Naive thymus-derived CD4-positive, alpha-beta T cell (primary cell): ENCODE measurements around the gene LYSMD2. TPM values are rescaled to one million over a fixed set of nuclear protein-coding genes. Genes with fewer than 3 reads are reported as not detected.

Experiments
- ATAC-seq: fragments of 150-1000 bp; cut with Tn5 transposase; 2 replicates; pipeline ENCODE4 v1.10.0; 2021; ENCODE audit warnings: mild to moderate bottlenecking, moderate library complexity
- CTCF ChIA-PET: fragments of 350-600 bp; sonication (Branson Sonifier 250); formaldehyde crosslinking; loops from one replicate; lab custom pipeline; 2021; ENCODE audit warnings: antibody characterized with exemption; lab: Charles Lee
- POLR2A ChIA-PET: fragments of 350-600 bp; sonication (Branson Sonifier 250); formaldehyde crosslinking; loops from one replicate; lab custom pipeline; 2021; ENCODE audit warnings: antibody characterized with exemption, inconsistent platforms; lab: Charles Lee
- DNase-seq, 9 donors: peaks; one replicate each; pipeline versions ENCODE4 v3.0.0 to v3.0.0-alpha.2; 2020 to 2022; ENCODE audit warnings: mixed read lengths in 1 of 9
- H3K27ac ChIP-seq: one replicate; pipeline ENCODE4 v1.7.0; 2013; ENCODE audit warnings: mild to moderate bottlenecking, low read depth, low read length, moderate library complexity
- H3K27me3 ChIP-seq, 2 donors: one replicate each; pipeline ENCODE4 v1.7.0; 2013; ENCODE audit warnings: low read length in 2 of 2, mild to moderate bottlenecking in 2 of 2, moderate library complexity in 2 of 2; ENCODE audit not compliant: control insufficient read depth in 2 of 2, insufficient read depth in 2 of 2
- H3K36me3 ChIP-seq, 3 experiments: 1 replicate in 2 of 3; 2 replicates in 1 of 3; pipeline ENCODE4 v1.7.0; 2013; ENCODE audit warnings: low read length in 3 of 3, mild to moderate bottlenecking in 3 of 3, moderate library complexity in 1 of 3; ENCODE audit not compliant: insufficient read depth in 3 of 3, control insufficient read depth in 2 of 3
- H3K4me1 ChIP-seq, 2 donors: one replicate each; pipeline ENCODE4 v1.7.0; 2013; ENCODE audit warnings: low read length in 2 of 2, mild to moderate bottlenecking in 2 of 2, moderate library complexity in 1 of 2; ENCODE audit not compliant: control insufficient read depth in 2 of 2, insufficient read depth in 2 of 2
- H3K4me3 ChIP-seq: 2 replicates; pipeline ENCODE4 v1.7.0; 2013; ENCODE audit warnings: mild to moderate bottlenecking, low read length
- H3K9me3 ChIP-seq, 3 experiments: 1 replicate in 2 of 3; 2 replicates in 1 of 3; pipeline ENCODE4 v1.7.0; 2013; ENCODE audit warnings: low read length in 3 of 3; ENCODE audit not compliant: control insufficient read depth in 2 of 3
- H3K27ac Mint-ChIP-seq, 9 donors: one replicate each; pipeline ENCODE4 v1.8.0; 2020 to 2022; ENCODE audit warnings: mixed read lengths in 9 of 9, mild to moderate bottlenecking in 8 of 9, moderate library complexity in 5 of 9, inconsistent platforms in 2 of 9
- H3K27me3 Mint-ChIP-seq, 5 donors: one replicate each; pipeline ENCODE4 v1.8.0; 2021 to 2022; ENCODE audit warnings: mixed read lengths in 5 of 5, mild to moderate bottlenecking in 1 of 5
- H3K36me3 Mint-ChIP-seq, 5 donors: one replicate each; pipeline ENCODE4 v1.8.0; 2020 to 2022; ENCODE audit warnings: mixed read lengths in 5 of 5, mild to moderate bottlenecking in 3 of 5, inconsistent platforms in 1 of 5
- H3K4me1 Mint-ChIP-seq, 7 donors: one replicate each; pipeline ENCODE4 v1.8.0; 2020 to 2022; ENCODE audit warnings: mixed read lengths in 7 of 7, mild to moderate bottlenecking in 3 of 7, inconsistent platforms in 1 of 7
- H3K4me3 Mint-ChIP-seq, 10 donors: one replicate each; pipeline ENCODE4 v1.8.0; 2020 to 2022; ENCODE audit warnings: mild to moderate bottlenecking in 10 of 10, mixed read lengths in 10 of 10, moderate library complexity in 6 of 10, inconsistent platforms in 2 of 10
- H3K9me3 Mint-ChIP-seq, 11 donors: one replicate each; pipeline ENCODE4 v1.8.0; 2020 to 2022; ENCODE audit warnings: mixed read lengths in 11 of 11, mild to moderate bottlenecking in 4 of 11, inconsistent platforms in 1 of 11, moderate library complexity in 1 of 11
- intact Hi-C, 2 donors: fragments of 100-400 bp; cut with micrococcal nuclease; formaldehyde crosslinking; loops; one replicate each; pipeline ENCODE4 v1.15.1; 2023
- polyA plus RNA-seq, 2 donors: library from polyadenylated mRNA; unstranded; fragments of 300-500 nt; fragmentation: Illumina TruSeq; gene quantifications; one replicate each; pipeline ENCODE4 v1.2.3, GENCODE V29; 2021
- total RNA-seq, 6 experiments: library from RNA in 5 of 6; stranded (reverse) in 5 of 6; gene quantifications; 1 replicate in 5 of 6; 2 replicates in 1 of 6; pipeline ENCODE4 v1.2.3 and lab custom pipeline; 2021 to 2026

The LYSMD2 gene
- total and polyA plus RNA-seq, 7 experiments from 2014 or later = 12.5 to 46.8 (median 31.7) TPM

- H3K36me3 ChIP-seq = no peaks in the 10 kb centered on the region
- H3K4me1 Mint-ChIP-seq = peaks cover 24 to 55% (median 42%) of the 10 kb centered on the region in 7 donors
- peaks cover 0 to 55% (median 4%) of the 10 kb centered on the region in 5 donors for H3K27me3 Mint-ChIP-seq
Observed at GRCh38 chr15:51751697-51752683, 14.5 kb upstream of the LYSMD2 start.

GRCh38 chr15:51750792-51751696, 13.6 kb upstream of the LYSMD2 start, which contains the start of gene TMOD2:
Gene TMOD2, plus strand, starts transcription at chr15:51751597. Its CDS starts 14,845 bp downstream, at chr15:51766442.
- Mint-ChIP-seq H3K27ac (peak within 1 kb of the TSS in 7 of 9 donors; percentile 32 to 84 (median 80)), H3K27me3 (peaks cover 0 to 60% (median 4%) of the 10 kb centered on the region in 5 donors), H3K4me1 (peaks cover 24 to 51% (median 42%) of the 10 kb centered on the region in 7 donors), H3K9me3 (peaks cover 0 to 4% (median 0%) of the 10 kb centered on the region in 11 donors), H3K4me3 (peak within 1 kb of the TSS; percentile 84 to 91 (median 87)), H3K36me3 (peaks cover 0 to 18% (median 0%) of the 10 kb centered on the region in 5 donors)
- Histone ChIP-seq H3K27ac (no peak within 1 kb of the TSS), H3K36me3 (no peaks in the 10 kb centered on the region), H3K4me3 (peak within 1 kb of the TSS; percentile 55), H3K27me3 (no peaks in the 10 kb centered on the region), H3K9me3 (no peaks in the 10 kb centered on the region), H3K4me1 (peaks cover 0 to 10% of the 10 kb centered on the region in 2 donors)
- DNase-seq (peak in 8 of 9 donors; percentile 40 to 66 (median 46)), ATAC-seq (peak; percentile 90)
- CTCF ChIA-PET = interaction anchor here (1.7 kb wide), 1 partner anchor 26 kb away, joined by 5 read pairs; no protein-coding TSS in a partner anchor
- intact Hi-C loops = loop anchor here (1.0 to 2.0 kb wide), 4 partner anchors 14 to 78 kb away; partner anchors contain the start of genes LYSMD2 (in 2 of the 2) and TMOD3 (in 1 of the 2)
- POLR2A ChIA-PET = interaction anchor here (6.1 kb wide), 1 partner anchor 14 kb away, joined by 44 read pairs; the partner anchor contains the start of gene LYSMD2

More at GRCh38 chr15:51751697-51752683, 14.5 kb upstream of the LYSMD2 start:
- DNase-seq (no peak), ATAC-seq (peak; percentile 51)
- no peaks in the 10 kb centered on the region for H3K9me3 ChIP-seq
- POLR2A ChIA-PET = interaction anchor here (0.6 to 6.1 kb wide), 2 partner anchors 15 to 16 kb away, joined by 4 to 44 read pairs; partner anchors contain the start of gene LYSMD2
- intact Hi-C loops = loop anchor here (1.0 to 2.0 kb wide), 4 partner anchors 15 to 77 kb away; partner anchors contain the start of genes LYSMD2 (in 2 of the 2) and TMOD3 (in 1 of the 2)
- H3K4me3 ChIP-seq = peak overlapping the region; percentile 55
- H3K4me1 ChIP-seq = peaks cover 0 to 10% of the 10 kb centered on the region in 2 donors
- H3K27me3 ChIP-seq = no peaks in the 10 kb centered on the region
- peaks cover 0 to 18% (median 0%) of the 10 kb centered on the region in 5 donors for H3K36me3 Mint-ChIP-seq
- peak overlapping the region in 5 of 9 donors; percentile 23 to 82 (median 46) for H3K27ac Mint-ChIP-seq
- H3K27ac ChIP-seq = no peak overlapping the region
- peaks cover 0 to 4% (median 0%) of the 10 kb centered on the region in 11 donors for H3K9me3 Mint-ChIP-seq
- CTCF ChIA-PET = interaction anchor here (1.3 to 1.7 kb wide), 2 partner anchors 25 to 102 kb away, joined by 5 to 6 read pairs; no protein-coding TSS in a partner anchor
- H3K4me3 Mint-ChIP-seq = peak overlapping the region; percentile 73 to 91 (median 87)

- POLR2A ChIA-PET = interaction anchor here (6.1 kb wide), 1 partner anchor 13 kb away, joined by 44 read pairs; the partner anchor contains the start of gene LYSMD2
- Mint-ChIP-seq H3K27me3 (peaks cover 0 to 62% (median 4%) of the 10 kb centered on the region in 5 donors), H3K4me1 (peaks cover 19 to 43% (median 38%) of the 10 kb centered on the region in 7 donors), H3K4me3 (peak overlapping the region; percentile 57 to 89 (median 86)), H3K9me3 (peaks cover 0 to 4% (median 0%) of the 10 kb centered on the region in 11 donors), H3K27ac (peak overlapping the region in 1 of 9 donors; percentile 81), H3K36me3 (peaks cover 0 to 17% (median 0%) of the 10 kb centered on the region in 5 donors)
- Histone ChIP-seq H3K27me3 (no peaks in the 10 kb centered on the region), H3K4me3 (no peak overlapping the region), H3K36me3 (no peaks in the 10 kb centered on the region), H3K27ac (no peak overlapping the region), H3K4me1 (peaks cover 0 to 10% of the 10 kb centered on the region in 2 donors), H3K9me3 (no peaks in the 10 kb centered on the region)
- ATAC-seq = no peak
- no peak for DNase-seq
- intact Hi-C loops = loop anchor here (2.0 kb wide), 2 partner anchors 13 to 27 kb away; partner anchors contain the start of gene LYSMD2 (in 1 of the 2)
- CTCF ChIA-PET = no interaction called here
Observed at GRCh38 chr15:51750186-51750585, 12.7 kb upstream of the LYSMD2 start.

DNA sequence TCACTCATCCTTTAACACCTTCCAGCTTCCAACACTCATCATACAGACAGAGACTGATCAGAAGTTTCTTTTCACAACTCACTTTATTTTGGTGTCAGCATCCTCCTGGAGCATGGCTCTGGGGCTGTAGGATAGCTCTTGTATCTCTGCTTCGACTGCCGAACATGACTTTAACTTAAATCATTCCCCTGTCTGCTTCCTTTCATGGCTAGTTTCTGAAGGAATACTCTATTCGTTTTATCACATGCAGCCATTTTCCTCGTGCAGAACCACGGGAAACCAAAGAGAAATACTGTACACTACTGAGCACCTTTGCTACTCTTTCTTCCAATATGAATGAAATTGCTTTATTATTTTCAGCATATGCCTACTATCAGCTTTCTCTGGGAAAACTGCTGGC, 11.9 kb upstream of the LYSMD2 start:
- POLR2A ChIA-PET = interaction anchor here (6.1 kb wide), 1 partner anchor 12 kb away, joined by 44 read pairs; the partner anchor contains the start of gene LYSMD2
- CTCF ChIA-PET = interaction anchor here (1.2 kb wide), 1 partner anchor 12 kb away, joined by 4 read pairs; the partner anchor contains the start of gene LYSMD2
- no peak for DNase-seq
- Histone ChIP-seq H3K27me3 (no peaks in the 10 kb centered on the region), H3K4me1 (peaks cover 0 to 10% of the 10 kb centered on the region in 2 donors), H3K4me3 (no peak overlapping the region), H3K27ac (no peak overlapping the region), H3K9me3 (no peaks in the 10 kb centered on the region), H3K36me3 (no peaks in the 10 kb centered on the region)
- H3K27me3 Mint-ChIP-seq = peaks cover 0 to 69% (median 4%) of the 10 kb centered on the region in 5 donors
- H3K36me3 Mint-ChIP-seq = peaks cover 0 to 12% (median 0%) of the 10 kb centered on the region in 5 donors
- no peak overlapping the region for H3K4me3 Mint-ChIP-seq
- H3K9me3 Mint-ChIP-seq = peaks cover 0 to 4% (median 0%) of the 10 kb centered on the region in 11 donors
- no peak for ATAC-seq
- H3K4me1 Mint-ChIP-seq = peaks cover 18 to 34% (median 30%) of the 10 kb centered on the region in 7 donors
- intact Hi-C loops = no loop called here
- no peak overlapping the region for H3K27ac Mint-ChIP-seq

GRCh38 chr15:51739061-51739712, 1.7 kb upstream of the LYSMD2 start:
- no peak overlapping the region for H3K4me3 ChIP-seq
- peak overlapping the region; percentile 84 for H3K27ac ChIP-seq
- peaks cover 20 to 23% of the 10 kb centered on the region in 2 donors for H3K4me1 ChIP-seq
- Mint-ChIP-seq H3K36me3 (peaks cover 0 to 3% (median 0%) of the 10 kb centered on the region in 5 donors), H3K4me1 (peaks cover 31 to 55% (median 47%) of the 10 kb centered on the region in 7 donors), H3K27ac (peak overlapping the region in 8 of 9 donors; percentile 91 to 97 (median 95)), H3K4me3 (peak overlapping the region; percentile 3 to 91 (median 85)), H3K9me3 (no peaks in the 10 kb centered on the region), H3K27me3 (peaks cover 0 to 17% (median 0%) of the 10 kb centered on the region in 5 donors)
- ATAC-seq = no peak
- no peaks in the 10 kb centered on the region for H3K27me3 ChIP-seq
- ChIA-PET CTCF (interaction anchor here (0.6 to 4.4 kb wide), 5 partner anchors 8 to 89 kb away, joined by 3 to 36 read pairs (median 6); no protein-coding TSS in a partner anchor), POLR2A (interaction anchor here (0.6 to 3.1 kb wide), 4 partner anchors 8 to 91 kb away, joined by 3 to 14 read pairs (median 4); no protein-coding TSS in a partner anchor)
- H3K9me3 ChIP-seq = no peaks in the 10 kb centered on the region
- H3K36me3 ChIP-seq = no peaks in the 10 kb centered on the region
- intact Hi-C loops = loop anchor here (5.0 to 10.0 kb wide), 9 partner anchors 57 to 1387 kb away; partner anchors contain the start of genes TMOD3 (in 2 of the 2), DMXL2 (in 1 of the 2), SCG3 (in 1 of the 2) and USP8 (in 1 of the 2)
- DNase-seq = no peak
